ENCODE results near the gene NFASC.
A peak's percentile ranks its signal among the peaks of the same experiment; 100 is the strongest.

The NFASC gene

DNA sequence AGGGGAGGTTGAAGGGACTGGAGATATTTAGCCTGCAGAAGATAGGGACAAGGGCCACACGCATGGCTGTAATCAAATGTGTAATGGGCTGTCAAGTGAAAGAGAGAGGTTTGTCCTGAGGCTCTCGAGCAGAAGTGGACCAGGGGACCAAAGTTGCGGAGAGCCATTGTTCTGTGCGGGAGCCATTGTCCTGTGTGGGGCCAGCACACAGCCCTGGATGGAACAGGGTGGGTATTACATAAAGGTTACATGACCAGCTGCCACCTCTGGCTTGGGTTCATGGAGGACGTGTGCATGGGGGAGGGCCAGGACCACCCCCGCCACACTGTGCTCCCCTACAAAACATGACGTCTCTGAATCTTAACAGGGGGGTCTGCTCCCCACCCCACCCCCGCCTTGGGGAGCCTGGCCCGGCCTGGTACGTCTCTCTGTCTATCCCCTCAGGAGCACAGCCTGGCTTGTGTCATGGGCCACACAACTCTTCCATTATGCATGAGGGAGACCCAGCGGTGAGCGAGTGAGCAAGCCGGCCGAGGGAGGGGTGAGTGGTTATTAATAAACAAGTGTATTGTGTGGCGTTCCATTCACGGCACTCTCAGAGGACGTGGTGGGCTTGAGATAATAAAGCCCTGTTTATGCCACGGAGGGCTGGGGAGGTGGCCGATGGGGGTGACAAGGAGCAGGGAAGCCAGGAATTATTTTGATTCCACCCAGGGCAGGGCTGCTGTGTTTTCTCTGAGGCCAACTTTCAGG lies at the start of gene NFASC:
Gene NFASC (plus strand): TSS at position 703 of the 753 bp plus-strand sequence. CDS start 73,454 bp downstream, outside the sequence.
- no peak for DNase-seq

DNA sequence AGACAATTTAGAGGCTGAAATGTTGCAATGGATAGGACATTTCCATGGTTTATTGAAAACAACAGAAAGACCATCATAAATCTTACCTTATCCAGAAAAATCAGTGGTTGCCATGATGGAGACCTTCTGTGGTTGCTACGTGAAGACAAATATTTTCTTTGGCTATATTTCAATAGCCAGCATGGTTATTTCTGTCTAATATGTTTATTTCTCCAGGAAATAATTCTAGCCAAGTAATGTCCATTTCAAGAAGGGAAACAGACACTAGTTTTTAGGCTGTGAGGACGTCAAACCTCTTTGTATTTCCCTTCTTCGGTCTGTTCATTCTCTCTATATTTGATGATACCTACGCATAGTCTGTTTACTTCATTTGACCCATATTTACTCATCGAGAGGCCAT lies 49.2 kb upstream of the NFASC start:
- no peak for DNase-seq

DNA sequence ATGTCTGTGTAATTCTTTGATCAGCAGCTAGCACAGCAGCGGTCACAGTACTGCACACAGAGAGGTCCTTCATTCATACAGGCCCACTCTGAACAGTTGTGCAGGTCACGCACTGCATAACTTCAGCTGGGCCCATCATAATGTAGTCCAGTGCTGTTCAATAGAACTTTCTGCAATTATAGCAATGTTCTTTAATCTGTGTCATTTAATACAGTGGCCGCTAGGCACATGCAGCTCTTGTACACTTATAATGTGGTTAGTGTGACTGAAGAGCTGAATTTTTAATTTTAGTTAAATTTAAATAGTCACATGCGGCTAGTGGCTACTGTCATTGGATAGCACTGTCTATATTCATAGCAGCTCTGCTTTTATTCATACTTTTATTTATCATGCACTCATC lies 48.7 kb upstream of the NFASC start:
- DNase-seq = no peak

DNA sequence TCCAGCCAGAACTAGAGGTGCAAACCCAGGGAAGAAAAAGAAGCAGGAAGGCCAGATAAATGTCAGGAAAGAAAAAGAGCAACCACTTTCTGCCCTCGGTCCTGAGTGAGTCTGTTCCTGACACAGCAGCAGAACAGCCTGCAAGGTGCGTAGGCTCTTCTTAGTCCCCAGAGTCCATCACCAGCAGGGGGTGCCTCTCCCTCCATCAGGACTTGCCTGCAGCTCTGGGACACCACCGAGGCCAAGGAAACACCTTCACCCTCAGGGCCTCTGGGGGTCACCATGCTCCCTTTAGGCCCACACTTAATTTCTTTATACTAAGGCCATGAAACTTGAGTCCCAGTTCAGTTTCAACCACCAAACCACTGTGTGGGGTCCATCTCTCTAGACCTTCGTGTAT lies 43.7 kb upstream of the NFASC start:
- DNase-seq = no peak

DNA sequence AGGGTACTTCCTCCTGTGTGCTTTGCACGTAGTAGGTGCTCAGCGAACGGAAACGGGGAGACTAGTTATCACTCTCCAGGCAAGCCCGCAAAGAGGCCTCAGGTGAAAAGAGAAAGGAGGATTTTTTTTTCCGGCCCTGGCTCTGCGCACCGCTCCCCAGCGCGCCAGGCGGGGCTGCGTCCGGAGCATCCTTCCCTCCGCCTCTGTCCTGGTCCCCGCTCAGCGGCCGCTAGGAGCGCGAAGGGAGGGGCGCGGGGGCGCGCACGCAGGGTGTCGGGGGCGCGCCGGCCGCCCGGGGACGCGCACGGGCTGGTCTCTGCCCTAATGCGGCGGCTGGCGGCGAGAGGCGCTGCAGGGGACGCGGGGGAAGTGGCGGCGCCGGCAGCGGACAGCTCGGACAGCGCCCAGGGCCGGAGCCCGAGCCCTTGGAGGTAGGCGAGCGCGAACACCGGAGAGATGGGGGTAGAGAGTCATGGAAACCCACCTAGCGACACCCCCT lies 42.3 kb upstream of the NFASC start:
- DNase-seq = peak; percentile 88

DNA sequence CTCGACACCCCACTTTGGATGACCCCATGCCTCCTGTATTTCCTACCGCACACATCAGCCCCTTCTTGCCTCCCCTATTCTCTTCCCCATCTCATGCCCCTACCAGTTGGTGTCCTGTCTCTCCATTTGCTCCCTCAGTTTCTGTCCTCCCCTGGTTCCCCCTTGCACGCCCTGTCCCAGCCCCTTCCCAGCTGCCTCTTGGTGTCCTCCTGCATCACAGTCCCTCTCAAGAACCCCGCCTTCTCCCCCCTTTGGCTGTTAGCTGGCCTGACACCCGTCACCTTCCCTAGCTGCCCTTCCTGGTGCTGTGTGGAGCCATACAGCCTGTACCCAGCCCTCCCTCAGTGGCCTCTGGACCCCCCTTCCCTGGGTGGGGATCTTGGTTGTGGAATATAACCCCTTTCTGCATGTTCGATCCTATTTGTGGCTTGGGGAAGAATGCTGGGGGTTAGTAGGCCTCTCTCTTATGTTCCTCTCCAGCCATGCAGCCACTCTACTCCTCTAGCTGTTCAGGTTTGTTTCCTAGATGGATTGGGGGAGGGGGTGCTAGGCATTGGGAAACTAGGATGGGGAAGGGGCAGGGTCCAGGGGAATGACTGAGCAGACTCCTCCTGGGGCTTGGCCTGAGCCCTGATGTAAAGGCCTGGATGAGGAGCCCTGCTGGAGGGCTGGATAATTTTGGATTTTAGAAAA lies 41.4 kb upstream of the NFASC start:
- no peak for DNase-seq

DNA sequence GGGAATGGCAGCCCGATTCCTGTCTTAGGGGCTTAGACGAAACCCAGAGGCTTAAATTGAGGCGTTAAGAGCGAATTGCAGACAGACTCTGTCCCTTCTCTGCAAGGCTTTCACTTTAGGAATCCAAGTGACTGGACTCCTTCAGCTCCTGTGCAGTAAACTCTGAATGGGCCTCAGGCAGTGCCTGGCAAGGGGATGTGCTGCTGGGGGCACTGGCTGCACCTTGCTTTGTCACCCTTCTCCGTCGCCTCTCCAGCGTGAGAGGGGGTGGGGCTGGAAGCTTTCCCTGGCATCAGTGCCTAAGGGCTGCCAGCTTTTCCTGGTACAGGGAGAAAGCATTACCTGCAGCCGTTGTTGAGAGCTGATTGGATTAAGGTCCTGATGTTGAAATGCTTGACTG lies 39.9 kb upstream of the NFASC start:
- peak; percentile 32 for DNase-seq

DNA sequence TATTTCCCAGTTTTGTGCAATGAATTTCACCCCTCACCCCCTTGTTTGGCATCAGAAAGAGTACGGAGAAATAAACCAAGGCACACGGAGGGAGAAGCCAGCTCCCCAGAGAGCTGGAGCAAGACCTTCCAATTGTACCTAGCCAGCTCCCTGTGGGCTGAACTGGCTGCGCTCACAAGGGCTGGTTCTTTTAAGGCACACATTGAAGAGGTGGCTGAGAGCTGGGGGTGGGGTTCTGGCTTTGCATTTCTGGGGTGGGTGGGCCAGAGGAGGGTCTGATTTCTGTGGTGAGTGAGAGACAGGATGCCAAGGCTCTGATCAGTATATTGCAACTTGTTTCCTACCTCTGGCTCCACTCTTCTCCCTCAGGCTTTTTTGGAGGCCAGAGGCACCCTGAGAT lies 39.5 kb upstream of the NFASC start:
- DNase-seq = no peak

DNA sequence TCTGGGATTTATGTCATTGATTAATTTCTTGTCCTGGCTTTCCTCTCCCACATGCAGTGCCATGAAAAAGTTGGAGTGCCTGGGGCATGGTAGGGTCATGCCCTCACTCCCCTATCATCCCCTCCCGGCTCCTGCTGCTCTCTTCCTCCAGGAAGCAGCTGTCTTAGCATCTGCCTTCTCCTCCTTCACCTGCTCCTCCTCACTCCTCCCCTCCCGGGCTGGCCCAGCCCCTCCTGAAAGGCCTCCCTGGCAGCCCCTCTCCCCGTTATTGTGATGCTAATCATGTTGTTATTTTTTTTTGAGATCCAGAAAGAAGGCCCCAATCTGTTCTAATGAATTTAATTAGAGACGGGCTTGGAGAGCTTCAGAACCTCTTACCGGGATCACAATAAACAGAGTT lies 36.3 kb upstream of the NFASC start:
- DNase-seq = no peak

DNA sequence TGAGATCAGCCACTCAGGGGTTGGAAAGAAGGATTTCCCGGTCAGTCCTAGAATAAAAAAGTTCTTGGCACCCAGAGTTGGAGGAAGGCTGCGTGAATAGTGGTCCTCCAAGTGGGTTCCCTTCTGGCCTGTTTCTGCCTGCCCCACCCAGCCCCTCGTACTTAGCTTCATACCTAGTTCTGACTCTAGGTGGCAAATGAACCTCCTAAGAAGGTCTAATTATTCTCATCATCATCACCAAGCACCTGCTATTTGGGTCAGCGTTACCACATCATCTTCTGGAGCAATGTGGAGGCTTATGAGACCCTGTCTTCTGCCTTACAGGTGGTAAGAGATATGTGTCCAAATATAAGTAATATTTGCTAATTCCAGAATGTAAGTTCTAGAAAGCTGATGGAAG lies 35.9 kb upstream of the NFASC start:
- DNase-seq = no peak

DNA sequence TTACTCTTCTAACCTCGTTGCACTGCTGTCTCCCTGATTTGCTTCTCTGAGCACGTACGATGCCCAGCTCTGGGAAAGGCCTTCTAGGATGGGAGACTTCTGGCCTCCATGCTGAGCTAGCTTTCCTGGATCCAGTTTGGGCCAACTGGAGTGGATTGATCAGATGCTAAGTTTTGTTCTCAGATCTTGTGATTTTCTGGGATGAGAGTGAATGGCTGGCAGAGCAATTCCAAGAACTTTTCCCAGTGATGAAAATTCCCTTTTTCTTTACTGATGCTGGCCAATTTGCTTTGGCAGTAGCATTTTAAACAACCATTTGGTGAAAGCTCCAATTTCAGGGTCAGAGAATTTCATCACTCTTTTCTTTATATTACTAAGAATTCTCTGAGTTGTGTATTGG lies 34.9 kb upstream of the NFASC start:
- no peak for DNase-seq

DNA sequence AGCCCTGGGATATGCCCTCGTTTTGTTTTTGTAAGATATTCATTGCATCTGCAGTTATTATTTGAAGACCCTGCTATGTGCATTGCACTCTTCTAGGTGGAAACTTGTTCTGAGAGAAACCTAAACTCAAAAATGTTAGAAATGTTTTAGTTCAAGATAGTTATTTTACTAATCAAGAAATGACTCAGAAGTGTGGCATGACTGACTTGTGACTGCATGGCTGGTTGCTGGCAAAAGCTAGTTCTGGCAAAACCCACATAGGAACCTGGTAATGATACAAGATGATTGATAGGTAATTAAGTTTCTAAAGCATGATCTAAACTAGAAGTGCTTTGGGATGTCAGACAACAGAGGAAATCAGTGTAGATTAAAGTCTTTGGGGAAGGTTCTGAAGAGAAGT lies 33.8 kb upstream of the NFASC start:
- DNase-seq = no peak

DNA sequence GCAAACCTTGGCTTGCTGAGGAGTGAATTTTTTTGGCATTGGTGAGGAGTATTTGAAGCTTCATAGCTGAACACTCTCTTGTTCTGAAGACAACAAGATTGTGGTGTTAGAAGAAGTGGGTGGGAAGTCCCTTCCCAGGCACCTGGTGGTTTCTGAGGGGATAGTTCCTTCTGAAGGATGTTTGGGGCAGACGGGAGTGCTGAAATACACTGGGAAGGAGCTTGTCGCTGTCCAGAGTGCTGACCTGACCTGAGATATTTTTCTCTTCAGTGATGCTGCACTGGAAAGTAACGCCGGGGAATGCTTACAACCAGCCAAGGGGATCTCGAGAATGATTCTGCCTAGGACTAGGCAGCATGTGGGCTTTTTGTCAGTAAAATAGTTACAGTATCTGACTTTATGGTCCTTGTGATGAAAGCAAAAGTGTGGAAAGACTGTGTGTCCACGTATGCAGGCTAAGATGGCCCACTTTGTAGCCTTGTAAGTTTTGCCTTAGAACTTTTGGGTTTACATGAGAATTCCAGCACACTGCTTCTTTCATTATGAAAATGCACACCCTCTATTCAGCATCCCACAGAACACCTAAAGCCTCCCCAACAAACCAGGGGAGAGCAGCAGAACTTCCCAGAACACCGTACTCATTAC lies 33.1 kb upstream of the NFASC start:
- no peak for DNase-seq

DNA sequence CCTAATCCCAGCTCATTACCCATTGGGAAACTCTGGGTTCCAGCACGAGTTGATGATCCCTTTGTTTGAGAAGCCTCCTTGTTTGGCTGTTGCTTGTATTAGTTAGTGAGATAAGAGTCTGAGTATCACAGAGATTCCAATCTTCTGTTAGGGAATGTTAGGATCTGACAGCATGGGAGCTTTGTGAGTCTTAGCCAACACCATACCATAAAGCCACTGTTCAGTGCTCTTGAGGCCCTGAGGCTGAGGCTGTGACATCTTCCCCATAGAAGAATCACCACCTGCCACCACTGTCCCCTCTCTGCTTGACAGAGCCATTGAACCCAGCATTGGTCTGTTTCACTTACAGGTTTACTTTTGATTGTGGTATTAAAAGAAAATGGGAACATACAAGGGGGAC lies 29.3 kb upstream of the NFASC start:
- no peak for DNase-seq

DNA sequence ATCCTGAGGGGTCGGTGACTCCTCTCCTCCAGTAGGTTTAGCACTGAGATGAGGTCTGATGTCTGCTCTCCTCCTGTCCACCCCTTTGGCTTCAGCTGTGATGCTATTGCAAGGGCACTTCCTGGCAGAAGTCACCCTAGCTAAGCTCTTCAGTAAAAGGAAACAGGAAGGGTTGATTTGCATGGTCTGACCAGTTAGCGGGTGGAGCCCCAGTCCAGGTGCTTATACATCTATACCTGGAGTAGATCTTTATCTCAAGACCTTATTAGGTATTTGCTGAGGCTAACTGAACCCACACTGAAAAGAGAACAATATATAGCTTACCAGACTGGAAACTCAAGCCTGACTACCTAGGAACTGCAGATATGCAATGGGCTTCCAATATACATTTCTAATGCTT lies 28.9 kb upstream of the NFASC start:
- DNase-seq = no peak

DNA sequence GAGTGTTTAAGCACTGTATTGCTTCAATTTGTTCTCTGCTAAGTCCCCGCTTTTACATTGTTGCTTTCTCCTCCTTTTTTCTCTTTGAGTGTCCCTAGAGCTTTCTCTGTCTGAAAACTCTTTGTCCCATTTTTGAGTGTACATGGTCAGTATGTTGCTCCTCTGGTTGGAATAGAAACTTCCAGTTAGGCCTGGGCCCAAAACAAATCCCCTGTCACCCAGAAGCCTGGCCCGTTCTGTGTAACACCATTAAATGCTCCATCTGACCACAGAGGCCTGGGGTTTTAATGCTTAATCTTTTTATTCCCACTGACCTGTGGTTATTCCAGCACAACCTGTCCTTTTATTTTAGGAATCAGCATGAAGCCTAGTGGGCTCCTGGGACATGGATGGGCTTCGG lies 28.3 kb upstream of the NFASC start:
- DNase-seq = no peak

DNA sequence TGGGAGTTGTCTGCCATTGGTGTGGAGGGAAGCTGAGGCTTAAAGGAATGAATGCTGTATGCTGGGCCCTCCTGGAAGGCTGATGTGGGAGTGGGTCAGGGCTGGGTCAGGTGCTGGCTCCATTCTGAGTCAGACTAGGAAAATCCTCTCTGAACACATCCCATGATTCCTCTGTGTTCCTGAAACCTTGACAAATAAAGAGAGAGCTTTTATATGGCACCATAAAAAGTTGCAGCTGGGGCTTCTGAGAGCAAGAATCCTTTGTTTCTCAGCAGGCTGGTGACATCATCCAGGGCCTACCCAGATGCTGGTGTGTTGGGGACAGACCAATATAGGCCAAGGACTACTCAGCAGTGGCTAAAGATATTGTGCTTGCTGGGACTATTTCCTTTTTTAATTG lies 27.8 kb upstream of the NFASC start:
- DNase-seq = no peak

DNA sequence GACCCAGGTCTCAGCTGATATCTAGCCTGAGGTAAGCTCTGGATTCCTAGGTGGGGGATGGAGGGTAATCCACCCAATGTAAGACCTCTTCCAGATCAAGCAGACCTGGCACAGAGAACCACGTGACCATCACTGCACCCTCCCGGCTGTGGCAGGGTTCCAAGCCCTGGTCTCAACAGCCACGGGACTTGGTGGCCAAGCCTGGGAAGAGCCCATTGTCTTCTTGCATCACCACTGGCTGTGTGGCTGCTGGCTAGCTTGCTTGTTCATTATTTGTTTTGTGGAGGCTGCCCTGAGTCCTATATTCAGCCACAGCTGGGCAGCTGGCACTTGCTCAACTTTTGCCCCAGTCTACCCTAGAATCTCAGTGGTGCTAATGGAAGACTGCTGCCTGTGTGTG lies 24.1 kb upstream of the NFASC start:
- DNase-seq = peak; percentile 97

DNA sequence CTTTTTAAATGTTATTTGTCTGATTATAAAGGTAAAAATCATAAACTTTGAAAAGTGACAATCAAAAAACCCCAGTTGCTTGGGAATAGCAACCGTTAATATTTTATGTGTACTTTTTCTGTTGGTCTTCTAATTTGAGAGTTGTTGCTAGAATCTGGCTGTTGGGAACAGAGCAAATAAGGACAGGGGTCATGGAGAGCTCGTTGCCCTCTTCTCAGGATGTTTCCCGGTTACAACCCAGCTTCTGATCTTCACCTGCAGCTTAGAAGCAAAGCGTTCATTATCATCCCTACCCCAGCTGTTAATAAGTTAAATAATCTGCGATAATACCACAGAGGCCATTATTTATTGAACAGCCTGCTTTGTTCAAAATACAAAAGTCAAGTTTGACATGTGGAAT lies 22.1 kb upstream of the NFASC start:
- no peak for DNase-seq

DNA sequence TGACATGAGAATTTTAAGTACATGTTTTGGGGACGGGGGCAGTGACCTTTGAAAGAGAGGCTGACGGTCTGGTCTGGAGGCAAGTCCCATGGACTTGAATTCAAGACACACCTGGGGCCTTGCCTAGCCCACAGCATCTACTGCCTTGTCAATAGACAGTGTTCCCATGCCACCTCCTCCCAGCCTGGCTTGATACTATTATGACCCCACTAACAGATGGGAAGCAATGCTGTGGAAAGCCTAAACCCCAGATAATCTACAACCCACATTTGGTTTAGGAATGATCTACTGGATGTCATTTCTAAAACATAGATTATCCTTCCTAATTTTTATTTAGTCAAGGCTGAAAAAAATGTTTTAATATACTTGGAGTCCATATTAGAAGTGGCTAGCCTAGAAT lies 17.8 kb upstream of the NFASC start:
- DNase-seq = no peak

DNA sequence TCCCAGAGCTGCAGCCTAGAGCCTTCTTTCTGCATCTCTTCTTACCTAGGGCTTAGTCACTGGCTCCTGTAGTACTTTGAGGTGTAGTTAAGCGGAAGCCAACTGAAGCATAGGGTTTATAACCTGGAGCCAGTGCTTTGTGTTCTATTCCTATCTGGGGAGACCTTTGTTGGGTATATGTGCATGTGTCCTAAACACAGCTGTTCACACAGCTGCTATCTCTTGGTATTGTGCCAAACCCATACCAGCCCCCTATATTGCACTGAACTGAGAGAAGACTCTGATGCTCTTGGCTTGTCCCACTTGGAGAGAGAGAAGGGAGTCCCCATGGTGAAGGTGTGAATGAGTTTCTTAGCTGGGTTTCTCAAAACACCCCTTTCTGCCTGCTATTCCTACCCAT lies 17.2 kb upstream of the NFASC start:
- no peak for DNase-seq

DNA sequence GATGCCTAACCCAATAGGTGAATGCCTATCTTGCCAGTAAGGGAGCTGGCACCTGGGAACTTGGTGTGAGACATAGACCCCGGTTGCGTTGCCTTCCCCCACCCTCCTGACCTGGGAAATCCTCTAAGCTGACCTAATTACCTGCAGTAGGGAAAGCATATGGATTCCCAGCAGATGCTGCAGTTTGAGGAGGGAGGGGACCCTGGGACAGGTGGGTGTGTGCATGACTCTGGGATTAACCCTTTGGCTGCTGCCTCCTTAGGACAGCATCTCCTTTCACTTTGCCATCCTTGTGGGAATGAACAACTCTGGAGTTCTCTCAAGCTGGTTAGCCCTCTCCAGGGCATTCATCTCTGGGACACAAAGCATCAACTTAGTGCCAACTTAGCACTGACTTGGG lies 16.4 kb upstream of the NFASC start:
- DNase-seq = no peak

DNA sequence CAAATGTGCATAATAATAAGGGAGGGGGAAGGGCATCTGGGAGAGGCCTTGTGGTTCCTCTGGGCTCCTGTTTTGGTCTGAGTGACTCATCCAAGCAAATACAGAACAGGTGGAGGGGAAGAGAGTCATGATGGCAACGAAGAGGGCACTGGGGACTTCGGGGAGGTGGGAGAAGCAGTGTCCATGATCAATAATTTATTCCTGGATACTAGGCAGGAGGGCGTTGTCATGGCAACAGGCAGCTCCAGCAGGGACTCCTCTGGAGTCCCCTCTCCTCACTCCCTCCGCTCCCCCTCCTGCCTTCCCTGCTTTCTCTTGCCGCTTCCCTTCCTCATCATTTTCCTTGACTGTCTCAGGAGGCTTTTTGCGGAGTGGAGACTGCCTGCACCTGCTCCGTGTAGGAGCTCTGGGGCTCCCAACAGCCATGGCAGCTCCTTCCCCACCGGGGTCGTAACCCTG lies 12.3 kb upstream of the NFASC start:
- DNase-seq = peak; percentile 47

DNA sequence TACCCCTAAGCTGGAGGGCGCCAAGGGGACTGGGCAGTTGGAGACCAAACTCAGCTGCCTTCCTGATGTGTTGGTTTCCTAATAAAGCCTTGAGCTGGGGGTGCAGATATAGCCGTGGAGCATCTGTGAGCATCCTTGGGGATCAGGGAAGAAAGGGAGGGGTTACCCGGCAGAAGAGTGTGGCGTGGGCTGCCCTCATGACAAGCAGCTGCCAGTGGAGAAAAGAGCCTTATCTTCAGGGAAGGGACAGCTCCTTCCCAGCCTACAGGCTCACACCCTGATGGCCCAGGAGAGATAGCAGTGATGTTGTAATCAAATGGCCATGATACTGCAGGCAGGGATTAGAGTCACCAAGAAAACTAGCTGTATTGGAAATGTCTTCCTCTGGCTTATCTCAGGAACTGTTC lies 10.8 kb upstream of the NFASC start:
- no peak for DNase-seq
